ENCODE results near the gene DOC2B.

DNA sequence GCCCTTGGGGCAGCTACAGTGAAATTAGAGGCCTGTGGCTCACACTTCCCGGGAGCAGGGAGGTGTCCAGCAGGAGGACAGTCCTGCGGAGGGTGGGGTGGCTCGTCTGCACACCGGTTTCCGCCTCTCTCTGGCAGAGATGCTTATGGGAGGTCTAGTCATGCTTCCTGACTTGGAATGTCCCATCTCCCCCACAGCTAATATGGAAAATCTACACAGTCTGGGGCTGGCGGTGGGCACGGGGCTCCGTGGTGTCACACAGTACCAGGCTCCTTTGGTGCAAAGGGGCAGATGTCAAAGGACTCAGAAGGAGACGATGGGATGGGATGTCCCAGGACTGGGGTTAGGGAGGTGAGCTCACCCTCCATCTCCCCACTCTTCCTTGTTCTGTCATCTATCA, 44.1 kb upstream of the DOC2B start:
- TF ChIP-seq YY1 (tag by site-specific recombination; IDR thresholded peaks at IDR 0.05) (no peak), ZNF311 (tag by site-specific recombination; IDR thresholded peaks at IDR 0.05; ENCODE audit: borderline replicate concordance) (no peak), ZNF112 (tag by site-specific recombination; IDR thresholded peaks at IDR 0.05) (no peak), GLI4 (tag by site-specific recombination; IDR thresholded peaks at IDR 0.05) (no peak), ZNF114 (tag by site-specific recombination; IDR thresholded peaks at IDR 0.05) (no peak), CTCF (tag by site-specific recombination; IDR thresholded peaks at IDR 0.05) (no peak), ATF2 (tag by site-specific recombination; IDR thresholded peaks at IDR 0.05; ENCODE audit: low read depth) (no peak), ZBTB11 (tag by site-specific recombination; conservative IDR thresholded peaks at IDR 0.05; ENCODE audit: low read depth) (no peak), ZFP41 (tag by site-specific recombination; IDR thresholded peaks at IDR 0.05; ENCODE audit: borderline replicate concordance) (no peak), ZEB2 (tag by site-specific recombination; IDR thresholded peaks at IDR 0.05) (no peak)

All from HEK293 (cell line).